Caco-2 (cell line): ENCODE results near the gene GLB1L2. TPM values are rescaled to one million over a fixed set of nuclear protein-coding genes. Genes with fewer than 3 reads are reported as not detected.
"Not testable (repeated sequence)": the region's sequence is repeated elsewhere in the genome, so short reads cannot be mapped to it uniquely, and the experiment has no call there.

Source experiments
- BruUV-seq: library from RNA; stranded (reverse); fragments of 400-500 nt; replicated peaks from 2 replicates; lab custom pipeline; 2021; lab: Mats Ljungman, UMichigan
- CTCF ChIA-PET: fragments of 300-600 bp; sonication (Branson Sonifier 250); formaldehyde crosslinking; loops from one replicate; lab custom pipeline; 2022; ENCODE audit warnings: antibody characterized with exemption; lab: Charles Lee
- POLR2A ChIA-PET: fragments of 300-600 bp; sonication (Branson Sonifier 250); formaldehyde crosslinking; loops from one replicate; lab custom pipeline; 2022; ENCODE audit warnings: antibody characterized with exemption; lab: Charles Lee
- DNase-seq, 2 experiments: peaks; one replicate each; pipeline versions ENCODE4 v3.0.0 to v3.0.0-alpha.2; 2020 to 2022
- H3K27me3 ChIP-seq: replicated peaks from 2 replicates; pipeline ENCODE4 v1.6.0; 2011; ENCODE audit warnings: low read length; ENCODE audit not compliant: control insufficient read depth, insufficient read depth
- H3K36me3 ChIP-seq: 2 replicates; pipeline ENCODE4 v1.5.1; 2011; ENCODE audit warnings: low read length; ENCODE audit not compliant: control insufficient read depth, insufficient read depth
- H3K4me1 ChIP-seq: fragments of 250-450 bp; sonication (Bioruptor Pico); 2 replicates; pipeline ENCODE4 v1.5.1; 2020; ENCODE audit warnings: mild to moderate bottlenecking
- H3K4me3 ChIP-seq: 2 replicates; pipeline ENCODE4 v1.5.1; 2011; ENCODE audit warnings: low read depth, mild to moderate bottlenecking, control low read depth, low read length
- H3K9me3 ChIP-seq: fragments of 250-450 bp; sonication (Bioruptor Pico); 2 replicates; pipeline ENCODE4 v1.5.1; 2020; ENCODE audit warnings: mild to moderate bottlenecking, moderate library complexity
- H3K27ac Mint-ChIP-seq: one replicate; pipeline ENCODE4 v1.8.0; 2022; ENCODE audit warnings: mixed read lengths; ENCODE audit not compliant: unreplicated experiment
- H3K27me3 Mint-ChIP-seq: one replicate; pipeline ENCODE4 v1.8.0; 2022; ENCODE audit warnings: mixed read lengths; ENCODE audit not compliant: insufficient read depth, unreplicated experiment
- H3K36me3 Mint-ChIP-seq: one replicate; pipeline ENCODE4 v1.8.0; 2022; ENCODE audit warnings: mild to moderate bottlenecking, mixed read lengths; ENCODE audit not compliant: insufficient read depth, unreplicated experiment
- H3K4me1 Mint-ChIP-seq: one replicate; pipeline ENCODE4 v1.8.0; 2022; ENCODE audit warnings: low read depth, mixed read lengths; ENCODE audit not compliant: unreplicated experiment
- H3K4me3 Mint-ChIP-seq: one replicate; pipeline ENCODE4 v1.8.0; 2022; ENCODE audit warnings: mild to moderate bottlenecking, moderate library complexity, mixed read lengths; ENCODE audit not compliant: unreplicated experiment
- H3K9me3 Mint-ChIP-seq: one replicate; pipeline ENCODE4 v1.8.0; 2022; ENCODE audit warnings: mixed read lengths; ENCODE audit not compliant: unreplicated experiment
- CTCF ChIP-seq, 2 experiments: fragments of 200-600 bp in 1 of 2; IDR thresholded peaks; 1 replicate in 1 of 2; 2 replicates in 1 of 2; pipeline versions ENCODE4 v1.5.1 to v1.8.0; 2011 to 2022; ENCODE audit warnings: antibody characterized with exemption in 1 of 2, control low read depth in 1 of 2, inconsistent platforms in 1 of 2, low read depth in 1 of 2, low read length in 1 of 2, mild to moderate bottlenecking in 1 of 2, moderate library complexity in 1 of 2; ENCODE audit not compliant: insufficient read depth in 1 of 2, severe bottlenecking in 1 of 2, unreplicated experiment in 1 of 2
- intact Hi-C: fragments of 100-400 bp; cut with micrococcal nuclease; formaldehyde crosslinking; loops from one replicate; pipeline ENCODE4 v1.10.0; 2022; ENCODE audit not compliant: unreplicated experiment
- total RNA-seq: library from RNA; stranded (reverse); gene quantifications from 2 replicates; pipeline ENCODE4 v1.2.3, GENCODE V29; 2022

Gene GLB1L2
- total RNA-seq, 1 experiment from 2014 or later: 15.8 TPM

GRCh38 chr11:134283461-134284230 is 48.1 kb upstream of the GLB1L2 start:
- Histone ChIP-seq H3K27me3 (no peaks in the 10 kb centered on the region; the same call in none of the 2 replicates), H3K9me3 (no peaks in the 10 kb centered on the region), H3K36me3 (no peaks in the 10 kb centered on the region), H3K4me3 (no peak overlapping the region), H3K4me1 (no peaks in the 10 kb centered on the region)
- no peak overlapping the region for H3K27ac Mint-ChIP-seq
- no peak for TF ChIP-seq CTCF (IDR thresholded peaks at IDR 0.05; ENCODE audit: insufficient read depth in 1 of 2, low read depth in 1 of 2, low read length in 1 of 2, severe bottlenecking in 1 of 2, unreplicated experiment in 1 of 2)
- DNase-seq: no peak
- no peaks in the 10 kb centered on the region for H3K9me3 Mint-ChIP-seq
- no TSS peak for BruUV-seq
- intact Hi-C loops: no loop called here
- no peak overlapping the region for H3K4me3 Mint-ChIP-seq
- H3K27me3 Mint-ChIP-seq: peaks cover 27% of the 10 kb centered on the region
- no peaks in the 10 kb centered on the region for H3K4me1 Mint-ChIP-seq
- H3K36me3 Mint-ChIP-seq: no peaks in the 10 kb centered on the region
- POLR2A ChIA-PET: no interaction called here
- CTCF ChIA-PET: interaction anchor here (0.6 kb wide), 1 partner anchor 233 kb away, joined by 3 read pairs; no protein-coding TSS in a partner anchor

DNA sequence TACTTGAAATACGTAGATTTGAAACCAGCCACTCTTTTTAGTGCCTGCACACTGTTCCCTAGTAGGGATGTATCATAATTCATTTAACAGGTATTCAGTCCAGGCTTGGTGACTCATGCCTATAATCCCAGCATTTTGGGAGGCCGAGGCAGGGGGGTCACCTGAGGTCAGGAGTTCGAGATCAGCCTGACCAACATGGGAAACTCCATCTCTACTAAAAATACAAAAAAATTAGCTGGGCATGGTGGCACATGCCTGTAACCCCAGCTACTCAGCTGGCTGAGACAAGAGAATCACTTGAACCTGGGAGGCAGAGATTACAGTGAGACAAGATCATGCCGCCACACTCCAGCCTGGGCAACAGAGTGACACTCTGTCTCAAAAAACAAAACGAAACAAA is 47.4 kb upstream of the GLB1L2 start:
- H3K27me3 ChIP-seq, POLR2A ChIA-PET, BruUV-seq, H3K36me3 Mint-ChIP-seq, H3K4me3 ChIP-seq, H3K4me1 Mint-ChIP-seq, H3K9me3 ChIP-seq, DNase-seq, H3K4me1 ChIP-seq, H3K36me3 ChIP-seq, H3K9me3 Mint-ChIP-seq, H3K27ac Mint-ChIP-seq, intact Hi-C loops, H3K4me3 Mint-ChIP-seq, CTCF ChIA-PET: not testable (repeated sequence)
- H3K27me3 Mint-ChIP-seq: peaks cover 25% of the 10 kb centered on the region

GRCh38 chr11:134287561-134287960 is 44.2 kb upstream of the GLB1L2 start:
- no peak overlapping the region for H3K4me3 ChIP-seq
- TF ChIP-seq CTCF (IDR thresholded peaks at IDR 0.05; ENCODE audit: insufficient read depth in 1 of 2, low read depth in 1 of 2, low read length in 1 of 2, severe bottlenecking in 1 of 2, unreplicated experiment in 1 of 2): no peak
- no peaks in the 10 kb centered on the region for H3K4me1 ChIP-seq
- no peak for DNase-seq
- H3K36me3 Mint-ChIP-seq: no peaks in the 10 kb centered on the region
- H3K4me3 Mint-ChIP-seq: no peak overlapping the region
- no peak overlapping the region for H3K27ac Mint-ChIP-seq
- peaks cover 13% of the 10 kb centered on the region for H3K27me3 Mint-ChIP-seq
- H3K36me3 ChIP-seq: no peaks in the 10 kb centered on the region
- CTCF ChIA-PET: interaction anchor here (1.2 kb wide), 1 partner anchor 33 kb away, joined by 3 read pairs; no protein-coding TSS in a partner anchor
- no peaks in the 10 kb centered on the region for H3K4me1 Mint-ChIP-seq
- POLR2A ChIA-PET: no interaction called here
- no peaks in the 10 kb centered on the region for H3K9me3 Mint-ChIP-seq
- no TSS peak for BruUV-seq
- no peaks in the 10 kb centered on the region for H3K9me3 ChIP-seq
- H3K27me3 ChIP-seq: no peaks in the 10 kb centered on the region; the same call in none of the 2 replicates
- intact Hi-C loops: no loop called here
